ENCODE results near the gene SIGLEC11. TPM values are rescaled to one million over a fixed set of nuclear protein-coding genes. Genes with fewer than 3 reads are reported as not detected.
"Not testable (repeated sequence)": the region's sequence is repeated elsewhere in the genome, so short reads cannot be mapped to it uniquely, and the experiment has no call there.

The SIGLEC11 gene
- total RNA-seq, 1 donor from 2014 or later = under 0.01 TPM

GRCh38 chr19:49953416-49953815 is 7.6 kb downstream of the SIGLEC11 start:
- no peak for FAIRE-seq
- no peak for DNase-seq (ENCODE audit: low spot score in 2 of 2)

GRCh38 chr19:49952906-49953305 is 8.1 kb downstream of the SIGLEC11 start:
- no peak for FAIRE-seq

DNA sequence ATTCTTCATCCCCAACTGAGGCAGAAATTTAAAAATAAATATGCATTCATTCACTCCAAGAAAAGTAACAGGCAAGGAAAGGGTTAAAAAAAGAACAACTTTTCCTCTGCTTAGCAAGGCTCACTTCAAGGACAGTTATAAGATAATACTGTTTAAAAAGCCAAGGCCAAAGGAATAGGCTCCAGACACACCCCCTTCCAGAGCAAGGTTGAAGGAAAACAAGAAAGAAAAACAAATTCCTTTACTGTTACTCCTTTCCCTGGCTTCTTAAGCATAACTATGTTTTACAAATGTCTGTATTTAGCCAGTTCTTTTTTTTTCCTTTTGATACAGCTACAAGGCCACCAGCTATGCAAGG is 8.5 kb downstream of the SIGLEC11 start:
- DNase-seq (ENCODE audit: low spot score in 2 of 2) = no peak
- FAIRE-seq = no peak

More at GRCh38 chr19:49952906-49953305, 8.1 kb downstream of the SIGLEC11 start:
- DNase-seq (ENCODE audit: low spot score in 2 of 2) = no peak

DNA sequence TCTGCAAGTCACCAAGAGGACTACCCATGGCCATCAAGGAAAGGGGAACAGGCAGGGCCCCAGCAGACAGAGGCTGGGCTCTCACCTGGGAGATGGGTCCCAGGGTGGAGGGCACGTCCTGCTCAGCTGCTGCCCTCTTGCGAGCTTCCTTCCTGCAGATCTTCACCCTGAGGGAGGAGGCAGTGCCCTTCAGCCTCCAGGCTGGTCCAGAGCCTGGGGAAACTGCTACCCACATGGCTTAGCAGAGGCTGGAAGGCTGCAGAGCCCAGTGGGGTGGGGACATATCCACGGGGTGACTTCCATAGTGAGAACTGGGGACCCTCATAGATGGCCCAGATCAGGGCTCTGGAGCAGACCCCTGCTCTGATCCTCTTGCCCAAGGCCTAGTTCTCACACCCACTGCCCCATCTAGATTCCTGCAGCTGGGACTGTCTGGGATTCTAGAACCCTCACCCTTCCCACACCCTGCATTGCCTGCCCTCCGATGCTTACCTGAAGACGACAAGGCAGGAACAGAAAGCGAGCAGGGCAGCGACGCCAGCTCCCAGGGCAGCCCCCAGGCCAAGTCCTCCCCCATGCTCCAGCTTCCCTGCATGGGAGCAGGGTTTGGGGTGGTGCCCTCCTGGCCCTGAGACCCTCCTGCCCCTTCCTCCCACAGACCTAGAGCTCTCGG is 9.0 kb downstream of the SIGLEC11 start:
- FAIRE-seq = no peak
- DNase-seq (ENCODE audit: low spot score in 2 of 2) = no peak

DNA sequence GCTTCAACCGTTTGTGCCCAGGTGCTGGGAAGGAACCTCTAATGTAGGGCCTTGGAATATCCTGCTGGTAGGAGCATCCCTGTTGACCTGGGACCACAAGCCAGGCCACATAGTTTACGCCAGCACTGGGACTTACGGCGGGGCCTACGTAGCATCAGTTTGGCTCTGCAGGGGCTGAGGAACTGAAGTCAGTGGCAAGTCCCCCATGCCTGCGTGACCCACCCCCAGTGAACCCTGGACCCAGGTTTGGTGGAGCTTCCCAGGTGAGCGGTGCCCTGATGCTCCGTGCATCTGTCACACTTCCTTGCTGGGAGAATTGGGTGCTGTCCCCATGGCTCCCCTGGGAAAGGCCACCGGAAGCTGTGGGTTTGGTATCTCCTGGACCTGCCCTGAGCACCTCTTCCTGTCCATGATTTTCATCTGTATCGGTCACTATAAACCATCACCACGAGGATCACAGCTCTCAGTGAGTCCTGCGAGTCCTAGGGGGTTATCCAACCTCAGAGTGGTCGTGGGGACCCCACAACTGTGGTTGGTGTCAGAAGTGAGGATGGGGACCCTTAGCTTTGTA is 9.9 kb downstream of the SIGLEC11 start:
- FAIRE-seq (no peak), DNase-seq (ENCODE audit: low spot score in 2 of 2) (no peak)

DNA sequence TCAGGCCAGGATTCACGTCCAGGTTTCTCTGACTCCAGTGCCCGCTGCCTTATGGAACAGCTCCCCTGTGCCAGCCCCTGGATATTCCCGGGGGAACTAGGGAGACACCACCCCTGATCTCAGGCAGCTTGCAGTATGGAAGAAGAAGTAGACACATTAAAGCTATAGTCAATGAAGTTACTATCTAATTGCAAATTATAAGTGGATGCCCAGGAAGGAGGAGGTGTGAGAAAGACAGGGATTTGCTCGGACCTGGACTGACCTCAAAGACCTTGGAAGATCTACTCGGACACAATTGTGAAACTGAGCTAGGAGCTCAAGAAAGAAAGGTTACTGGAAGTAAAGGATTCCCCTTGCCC is 10.4 kb downstream of the SIGLEC11 start:
- DNase-seq (ENCODE audit: low spot score in 2 of 2) (no peak), FAIRE-seq (no peak)

DNA sequence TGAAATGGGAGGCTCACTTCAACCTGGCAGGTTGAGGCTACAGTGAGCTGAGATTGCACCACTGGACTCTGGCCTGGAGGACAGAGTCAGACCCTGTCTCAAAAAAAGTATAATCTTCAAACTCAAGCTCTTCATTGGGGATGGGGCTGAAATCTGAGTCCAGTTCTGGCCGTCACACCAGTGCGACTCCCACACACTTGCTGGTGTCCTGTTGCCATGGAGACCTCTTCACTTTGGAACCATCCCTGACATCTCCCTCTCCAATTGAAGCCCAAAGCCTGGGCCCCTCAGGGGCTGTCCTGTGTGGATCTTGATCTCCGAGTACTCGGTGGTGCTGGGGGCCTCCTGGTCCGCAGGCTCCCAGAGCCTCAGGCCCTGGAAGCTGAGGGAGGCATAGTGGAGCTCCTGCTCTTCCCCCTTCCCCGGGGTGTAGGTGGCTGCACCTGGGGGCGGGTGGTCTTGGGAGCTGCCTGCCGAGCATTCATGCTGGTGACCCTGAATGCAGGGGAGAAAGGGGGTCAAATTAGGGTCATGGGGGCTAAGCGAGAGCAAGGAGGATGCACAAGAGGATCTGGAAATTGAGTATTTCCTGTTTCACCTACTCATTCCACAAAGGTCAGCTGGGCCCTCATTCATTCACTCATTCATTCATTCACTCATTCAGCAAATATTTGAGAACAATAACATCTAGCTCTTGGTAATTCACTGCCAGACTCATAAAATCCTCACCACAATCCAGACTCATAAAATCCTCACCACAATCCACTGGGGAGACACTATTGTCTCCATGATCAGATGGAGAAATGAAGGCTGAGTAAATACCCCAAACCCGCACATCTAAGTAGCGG is 11.0 kb downstream of the SIGLEC11 start:
- FAIRE-seq (no peak), DNase-seq (ENCODE audit: low spot score in 2 of 2) (no peak)

GRCh38 chr19:49946415-49946814 is 14.6 kb downstream of the SIGLEC11 start:
- DNase-seq (ENCODE audit: low spot score in 2 of 2) = no peak
- FAIRE-seq = no peak

GRCh38 chr19:49944567-49944966 is 16.4 kb downstream of the SIGLEC11 start:
- DNase-seq (ENCODE audit: low spot score in 2 of 2); FAIRE-seq: not testable (repeated sequence)

- DNase-seq (ENCODE audit: low spot score in 2 of 2) (no peak), FAIRE-seq (no peak)
Measured at GRCh38 chr19:49940482-49940791, 20.5 kb downstream of the SIGLEC11 start.

DNA sequence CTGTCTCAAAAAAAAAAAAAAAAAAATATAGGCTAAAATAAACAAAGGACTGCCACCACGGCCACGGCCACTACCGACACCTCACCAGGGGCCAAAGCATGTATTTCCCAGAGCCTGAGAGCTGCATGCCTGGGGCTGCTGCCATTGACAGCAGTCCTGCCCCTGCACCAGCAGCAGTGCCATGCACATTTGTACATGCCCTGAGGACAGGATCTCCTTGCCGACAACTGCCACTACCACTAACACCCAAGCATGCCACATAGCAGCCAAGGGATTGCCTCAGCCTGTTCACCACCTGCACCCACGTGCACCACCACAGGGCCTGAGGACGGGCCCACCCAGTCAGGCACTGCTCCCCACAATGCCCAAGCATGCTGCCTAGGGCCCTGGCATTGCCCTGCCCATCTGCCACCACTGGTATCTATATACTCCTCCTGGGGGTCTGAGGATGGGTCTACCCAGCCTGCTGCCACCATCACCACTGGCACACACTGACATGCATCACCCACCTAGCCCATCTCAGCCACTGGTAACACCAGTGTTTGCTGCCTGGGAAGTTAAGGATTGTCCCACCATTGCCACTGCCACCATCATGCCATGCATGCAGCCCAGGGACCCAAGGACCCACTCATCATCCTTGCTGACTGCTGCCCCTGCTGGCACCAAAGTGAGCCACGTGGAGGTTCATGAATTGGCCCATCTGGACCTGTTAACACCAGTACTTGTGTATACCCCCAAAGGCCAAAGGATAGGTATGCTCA is 21.1 kb downstream of the SIGLEC11 start:
- FAIRE-seq (no peak), DNase-seq (ENCODE audit: low spot score in 2 of 2) (no peak)

DNA sequence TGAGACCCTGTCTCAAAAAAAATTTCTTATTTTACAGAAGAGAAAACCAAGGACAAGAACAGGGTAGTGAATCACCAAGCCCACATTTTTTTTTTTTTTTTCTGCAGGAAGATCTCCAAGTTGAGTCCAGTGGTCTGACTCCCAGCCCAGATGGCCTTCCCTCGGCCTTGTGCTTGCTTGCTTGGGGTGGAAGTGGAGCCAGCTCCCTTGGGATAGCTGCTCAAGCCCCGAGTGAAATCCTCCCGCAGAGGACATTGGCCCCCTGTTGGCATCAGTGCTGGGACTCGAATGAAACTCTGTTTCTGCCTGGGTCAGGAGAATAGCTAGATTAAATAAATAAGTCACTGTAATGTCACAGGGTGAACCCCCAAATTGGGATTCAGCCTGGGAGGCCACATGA is 22.3 kb downstream of the SIGLEC11 start:
- FAIRE-seq (no peak), DNase-seq (ENCODE audit: low spot score in 2 of 2) (no peak)

- DNase-seq (ENCODE audit: low spot score in 2 of 2) (peak; percentile 54 to 80), FAIRE-seq (no peak)
Measured at GRCh38 chr19:49937750-49938381, 23.1 kb downstream of the SIGLEC11 start.

GRCh38 chr19:49936549-49936948 is 24.4 kb downstream of the SIGLEC11 start:
- DNase-seq (ENCODE audit: low spot score in 2 of 2) (no peak), FAIRE-seq (no peak)

DNA sequence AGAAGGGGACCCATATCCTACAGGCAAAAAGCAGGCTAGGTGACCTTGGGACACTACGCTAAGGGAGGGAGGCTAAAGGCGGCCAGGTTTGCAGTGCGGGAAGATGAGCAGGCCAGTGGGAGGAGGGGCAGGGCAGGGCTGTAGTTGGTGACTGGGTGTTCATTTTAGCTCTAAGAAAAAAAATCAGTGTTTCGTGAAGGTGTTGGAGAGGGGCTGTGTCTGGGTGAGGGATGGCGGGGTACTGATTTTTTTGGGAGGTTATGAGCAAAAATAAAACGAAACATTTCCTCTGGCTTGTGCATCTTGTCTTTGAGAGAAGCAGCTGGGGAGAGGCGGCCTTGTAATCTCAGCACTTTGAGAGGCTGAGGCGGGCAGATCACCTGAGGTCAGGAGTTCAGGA is 27.3 kb downstream of the SIGLEC11 start:
- no peak for DNase-seq (ENCODE audit: low spot score in 2 of 2)
- no peak for FAIRE-seq

- FAIRE-seq = no peak
- DNase-seq (ENCODE audit: low spot score in 2 of 2) = no peak
Measured at GRCh38 chr19:49932731-49933131, 28.2 kb downstream of the SIGLEC11 start.

DNA sequence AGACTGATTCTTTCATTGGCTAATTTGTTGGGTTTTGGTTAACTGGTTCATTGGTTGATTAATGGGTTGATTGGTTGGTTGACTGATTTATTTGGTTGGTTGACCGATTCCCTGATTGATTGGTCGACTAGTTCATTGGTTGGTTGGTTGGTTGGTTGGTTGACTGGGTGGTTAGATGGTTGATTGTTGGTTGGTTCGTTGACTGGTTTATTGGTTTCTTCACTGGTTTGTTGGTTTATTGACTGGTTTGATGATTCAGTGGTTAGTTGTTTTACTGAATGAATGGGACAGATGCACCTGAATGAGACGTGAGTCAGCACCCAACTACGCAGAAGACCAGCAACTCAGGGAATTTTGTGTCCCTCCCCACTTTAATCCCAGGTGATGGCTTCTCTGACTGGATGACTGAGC is 28.9 kb downstream of the SIGLEC11 start:
- FAIRE-seq (no peak), DNase-seq (ENCODE audit: low spot score in 2 of 2) (no peak)

DNA sequence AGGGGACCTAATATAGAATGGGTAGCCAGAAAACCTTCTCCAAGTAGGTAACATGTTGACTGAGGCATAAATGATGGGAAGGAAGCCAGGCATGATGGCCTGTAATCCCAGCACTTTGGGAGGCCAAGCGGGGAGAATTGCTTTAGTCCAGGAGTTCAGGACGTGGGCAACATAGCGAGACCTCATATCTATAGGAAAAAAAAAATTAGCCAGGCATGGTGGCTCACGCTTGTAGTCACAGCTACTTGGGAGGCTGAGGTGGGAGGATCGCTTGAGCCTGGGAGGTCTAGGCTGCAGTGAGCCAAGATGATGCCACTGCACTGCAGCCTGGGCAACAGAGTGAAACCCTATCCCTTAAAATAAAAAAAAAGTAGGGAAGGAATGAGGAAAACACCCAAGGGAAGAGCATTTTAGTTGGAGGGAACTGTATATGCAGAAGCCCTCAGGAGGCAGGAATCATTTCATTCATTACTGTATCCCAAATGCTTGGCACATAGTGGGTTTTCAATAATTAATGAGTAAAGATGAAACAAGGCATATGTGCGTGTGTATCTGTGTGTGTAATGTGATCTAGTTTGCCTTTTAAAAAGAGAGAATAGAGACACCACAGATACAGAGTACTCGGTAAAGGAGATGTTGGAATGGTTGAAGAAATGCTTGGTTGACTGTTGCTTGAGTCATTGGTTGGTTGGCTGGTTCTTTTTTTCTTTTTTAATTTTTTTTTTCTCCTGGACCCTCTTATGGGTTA is 29.5 kb downstream of the SIGLEC11 start:
- FAIRE-seq = no peak
- DNase-seq (ENCODE audit: low spot score in 2 of 2) = no peak

GRCh38 chr19:49930483-49931011 is 30.4 kb downstream of the SIGLEC11 start:
- DNase-seq (ENCODE audit: low spot score in 2 of 2) = peak in 1 of 2 donors; percentile 39
- no peak for FAIRE-seq

Data from frontal cortex (tissue), 4 donors.